HG03280 (cell line): ENCODE measurements around the gene COL4A1.

ENCODE experiments used
- ATAC-seq: cut with Tn5 transposase; IDR thresholded peaks from one replicate; pipeline ENCODE4 v1.9.1; 2021; ENCODE audit warnings: mild to moderate bottlenecking, moderate library complexity; ENCODE audit not compliant: unreplicated experiment

The COL4A1 gene

GRCh38 chr13:110209950-110210603 lies 96.9 kb downstream of the COL4A1 start:
- no peak for ATAC-seq

GRCh38 chr13:110208116-110208515 lies 98.8 kb downstream of the COL4A1 start:
- no peak for ATAC-seq

- ATAC-seq = no peak
Measured at GRCh38 chr13:110206996-110207395, 100.0 kb downstream of the COL4A1 start.

GRCh38 chr13:110206185-110206584 lies 100.8 kb downstream of the COL4A1 start:
- ATAC-seq = no peak

GRCh38 chr13:110201114-110201513 lies 105.8 kb downstream of the COL4A1 start:
- no peak for ATAC-seq

GRCh38 chr13:110200276-110200870 lies 106.6 kb downstream of the COL4A1 start:
- ATAC-seq = no peak

GRCh38 chr13:110199046-110199831 lies 107.7 kb downstream of the COL4A1 start:
- ATAC-seq = no peak

- no peak for ATAC-seq
Measured at GRCh38 chr13:110197471-110197870, 109.5 kb downstream of the COL4A1 start.

- ATAC-seq = no peak
Measured at GRCh38 chr13:110197026-110197425, 109.9 kb downstream of the COL4A1 start.

GRCh38 chr13:110195547-110196485 lies 111.1 kb downstream of the COL4A1 start:
- ATAC-seq = no peak

GRCh38 chr13:110194451-110194850 lies 112.5 kb downstream of the COL4A1 start:
- ATAC-seq = no peak

GRCh38 chr13:110193491-110193890 lies 113.5 kb downstream of the COL4A1 start:
- no peak for ATAC-seq

- ATAC-seq = no peak
Measured at GRCh38 chr13:110192472-110192871, 114.5 kb downstream of the COL4A1 start.

GRCh38 chr13:110187641-110188161 lies 119.3 kb downstream of the COL4A1 start:
- no peak for ATAC-seq

- ATAC-seq = no peak
Measured at GRCh38 chr13:110186231-110186855, 120.6 kb downstream of the COL4A1 start.

- ATAC-seq = no peak
Measured at GRCh38 chr13:110185696-110186095, 121.3 kb downstream of the COL4A1 start.

GRCh38 chr13:110183910-110184309 lies 123.0 kb downstream of the COL4A1 start:
- ATAC-seq = no peak

GRCh38 chr13:110182461-110182860 lies 124.5 kb downstream of the COL4A1 start:
- ATAC-seq = no peak

GRCh38 chr13:110182003-110182402 lies 125.0 kb downstream of the COL4A1 start:
- no peak for ATAC-seq

GRCh38 chr13:110179857-110180147 lies 127.2 kb downstream of the COL4A1 start:
- ATAC-seq = no peak
